Transverse colon (tissue), 4 donors: ENCODE data around the gene KMT2A. TPM values are rescaled to one million over a fixed set of nuclear protein-coding genes. Genes with fewer than 3 reads are reported as not detected.

Source experiments
- total RNA-seq, 4 donors: library from RNA; depleted of rRNA; stranded (reverse); fragments of >200 nt; gene quantifications; one replicate each; pipeline ENCODE4 v1.1.0, GENCODE V29; 2016

The KMT2A gene
- total RNA-seq, 4 donors from 2014 or later: 51.1 to 120 (median 75.5) TPM

Other genes starting within 250 kb of the KMT2A start
- gene JAML, start 211.5 kb upstream of the KMT2A start, total RNA-seq: 10 to 100 TPM in 2 of 4 donors, 1 to 10 TPM in 2; 3.2 to 15.1 (median 8.0) TPM
- gene MPZL3, start 184.1 kb upstream of the KMT2A start, total RNA-seq: 10 to 100 TPM in 2 of 4 donors, 1 to 10 TPM in 2; 2.4 to 15.2 (median 8.2) TPM
- gene MPZL2, start 172.2 kb upstream of the KMT2A start, total RNA-seq: 10 to 100 TPM; 59.5 to 86.5 (median 75.0) TPM
- 1 to 10 TPM in 3 of 4 donors, under 1 TPM in 1; 0.80 to 7.1 (median 5.3) TPM for gene CD3E, start 131.8 kb upstream of the KMT2A start, total RNA-seq
- gene CD3D, start 93.8 kb upstream of the KMT2A start, total RNA-seq: 10 to 100 TPM in 2 of 4 donors, 1 to 10 TPM in 1, not detected in 1; 3.5 to 19.2 (median 15.3) TPM
- gene CD3G, start 92.1 kb upstream of the KMT2A start, total RNA-seq: 1 to 10 TPM in 3 of 4 donors, not detected in 1; 2.2 to 5.4 (median 2.2) TPM
- 10 to 100 TPM; 42.3 to 54.3 (median 49.2) TPM for gene UBE4A, start 76.9 kb upstream of the KMT2A start, total RNA-seq
- gene ATP5MG, start 34.9 kb upstream of the KMT2A start, total RNA-seq: 10 to 100 TPM in 3 of 4 donors, 1 to 10 TPM in 1; 3.8 to 74.2 (median 46.9) TPM
- 10 to 100 TPM in 1 of 4 donors, 1 to 10 TPM in 1, not detected in 2; 2.2 to 17.9 TPM for gene TTC36, start 91.0 kb downstream of the KMT2A start, total RNA-seq
- gene TMEM25, start 94.7 kb downstream of the KMT2A start, total RNA-seq: 10 to 100 TPM in 2 of 4 donors, 1 to 10 TPM in 2; 1.5 to 37.0 (median 14.5) TPM
- 10 to 100 TPM in 3 of 4 donors, 1 to 10 TPM in 1; 4.8 to 20.2 (median 14.8) TPM for gene IFT46, start 129.4 kb downstream of the KMT2A start, total RNA-seq
- 10 to 100 TPM; 27.9 to 80.3 (median 61.0) TPM for gene ARCN1, start 135.9 kb downstream of the KMT2A start, total RNA-seq
- gene PHLDB1, start 171.1 kb downstream of the KMT2A start, total RNA-seq: 100 to 1,000 TPM in 2 of 4 donors, 10 to 100 TPM in 2; 92.6 to 276 (median 161) TPM
- gene TREH, start 243.2 kb downstream of the KMT2A start, total RNA-seq: 1 to 10 TPM in 2 of 4 donors, not detected in 2; 4.9 to 5.6 TPM